ENCODE measurements around the gene PICK1.

DNA sequence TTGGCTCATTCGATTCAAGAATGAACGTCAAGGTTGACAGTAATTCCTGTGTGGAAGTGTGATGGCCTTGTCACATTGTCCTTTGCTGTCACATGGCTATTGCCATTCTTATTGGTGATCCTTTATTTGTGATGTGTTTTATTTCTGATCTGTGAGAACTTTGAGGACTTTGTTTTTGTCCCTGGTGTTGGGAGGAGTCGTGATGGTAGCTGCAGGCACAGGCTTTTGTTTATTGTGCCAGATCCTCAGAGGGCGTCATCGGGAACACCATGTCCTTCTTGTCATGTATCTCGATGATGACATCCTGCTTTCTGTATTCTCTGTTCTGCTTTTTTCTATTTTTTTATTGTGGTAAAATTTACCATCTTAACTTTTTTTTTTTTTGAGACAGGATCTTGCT lies 5.6 kb downstream of the PICK1 start:
- TF ChIP-seq JUN (CRISPR knock-in tag; IDR thresholded peaks at IDR 0.05) (no peak), JDP2 (CRISPR knock-in tag; IDR thresholded peaks at IDR 0.05; ENCODE audit: borderline replicate concordance) (no peak), NFYB (CRISPR knock-in tag; IDR thresholded peaks at IDR 0.05) (no peak), ZC3H4 (CRISPR knock-in tag; IDR thresholded peaks at IDR 0.05; ENCODE audit: borderline replicate concordance) (no peak), HMG20B (CRISPR knock-in tag; conservative IDR thresholded peaks at IDR 0.05) (no peak), ZNF614 (CRISPR knock-in tag; IDR thresholded peaks at IDR 0.05; ENCODE audit: borderline replicate concordance) (no peak), HNRNPLL (IDR thresholded peaks at IDR 0.05; ENCODE audit: low read depth, low read length, poor library complexity, severe bottlenecking) (no peak), ZBTB8A (CRISPR knock-in tag; IDR thresholded peaks at IDR 0.05; ENCODE audit: borderline replicate concordance, low read depth) (no peak), ZNF468 (CRISPR knock-in tag; IDR thresholded peaks at IDR 0.05) (no peak), ZNF337 (CRISPR knock-in tag; IDR thresholded peaks at IDR 0.05; ENCODE audit: borderline replicate concordance, low read depth) (no peak)
- TF ChIP-seq, protein P1, sequence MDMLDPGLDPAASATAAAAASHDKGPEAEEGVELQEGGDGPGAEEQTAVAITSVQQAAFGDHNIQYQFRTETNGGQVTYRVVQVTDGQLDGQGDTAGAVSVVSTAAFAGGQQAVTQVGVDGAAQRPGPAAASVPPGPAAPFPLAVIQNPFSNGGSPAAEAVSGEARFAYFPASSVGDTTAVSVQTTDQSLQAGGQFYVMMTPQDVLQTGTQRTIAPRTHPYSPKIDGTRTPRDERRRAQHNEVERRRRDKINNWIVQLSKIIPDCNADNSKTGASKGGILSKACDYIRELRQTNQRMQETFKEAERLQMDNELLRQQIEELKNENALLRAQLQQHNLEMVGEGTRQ (IDR thresholded peaks at IDR 0.05; ENCODE audit: low read depth, low read length): no peak
- TF ChIP-seq, protein P1 (CRISPR knock-in tag; IDR thresholded peaks at IDR 0.05; ENCODE audit: borderline replicate concordance): no peak

Data from HepG2 (cell line).